ENCODE measurements around the gene LHPP.

GRCh38 chr10:124622158-124622557 is 160.5 kb downstream of the LHPP start:
- TF ChIP-seq, protein P1, sequence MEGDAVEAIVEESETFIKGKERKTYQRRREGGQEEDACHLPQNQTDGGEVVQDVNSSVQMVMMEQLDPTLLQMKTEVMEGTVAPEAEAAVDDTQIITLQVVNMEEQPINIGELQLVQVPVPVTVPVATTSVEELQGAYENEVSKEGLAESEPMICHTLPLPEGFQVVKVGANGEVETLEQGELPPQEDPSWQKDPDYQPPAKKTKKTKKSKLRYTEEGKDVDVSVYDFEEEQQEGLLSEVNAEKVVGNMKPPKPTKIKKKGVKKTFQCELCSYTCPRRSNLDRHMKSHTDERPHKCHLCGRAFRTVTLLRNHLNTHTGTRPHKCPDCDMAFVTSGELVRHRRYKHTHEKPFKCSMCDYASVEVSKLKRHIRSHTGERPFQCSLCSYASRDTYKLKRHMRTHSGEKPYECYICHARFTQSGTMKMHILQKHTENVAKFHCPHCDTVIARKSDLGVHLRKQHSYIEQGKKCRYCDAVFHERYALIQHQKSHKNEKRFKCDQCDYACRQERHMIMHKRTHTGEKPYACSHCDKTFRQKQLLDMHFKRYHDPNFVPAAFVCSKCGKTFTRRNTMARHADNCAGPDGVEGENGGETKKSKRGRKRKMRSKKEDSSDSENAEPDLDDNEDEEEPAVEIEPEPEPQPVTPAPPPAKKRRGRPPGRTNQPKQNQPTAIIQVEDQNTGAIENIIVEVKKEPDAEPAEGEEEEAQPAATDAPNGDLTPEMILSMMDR (IDR thresholded peaks at IDR 0.05), result no peak
- TF ChIP-seq, protein P2, sequence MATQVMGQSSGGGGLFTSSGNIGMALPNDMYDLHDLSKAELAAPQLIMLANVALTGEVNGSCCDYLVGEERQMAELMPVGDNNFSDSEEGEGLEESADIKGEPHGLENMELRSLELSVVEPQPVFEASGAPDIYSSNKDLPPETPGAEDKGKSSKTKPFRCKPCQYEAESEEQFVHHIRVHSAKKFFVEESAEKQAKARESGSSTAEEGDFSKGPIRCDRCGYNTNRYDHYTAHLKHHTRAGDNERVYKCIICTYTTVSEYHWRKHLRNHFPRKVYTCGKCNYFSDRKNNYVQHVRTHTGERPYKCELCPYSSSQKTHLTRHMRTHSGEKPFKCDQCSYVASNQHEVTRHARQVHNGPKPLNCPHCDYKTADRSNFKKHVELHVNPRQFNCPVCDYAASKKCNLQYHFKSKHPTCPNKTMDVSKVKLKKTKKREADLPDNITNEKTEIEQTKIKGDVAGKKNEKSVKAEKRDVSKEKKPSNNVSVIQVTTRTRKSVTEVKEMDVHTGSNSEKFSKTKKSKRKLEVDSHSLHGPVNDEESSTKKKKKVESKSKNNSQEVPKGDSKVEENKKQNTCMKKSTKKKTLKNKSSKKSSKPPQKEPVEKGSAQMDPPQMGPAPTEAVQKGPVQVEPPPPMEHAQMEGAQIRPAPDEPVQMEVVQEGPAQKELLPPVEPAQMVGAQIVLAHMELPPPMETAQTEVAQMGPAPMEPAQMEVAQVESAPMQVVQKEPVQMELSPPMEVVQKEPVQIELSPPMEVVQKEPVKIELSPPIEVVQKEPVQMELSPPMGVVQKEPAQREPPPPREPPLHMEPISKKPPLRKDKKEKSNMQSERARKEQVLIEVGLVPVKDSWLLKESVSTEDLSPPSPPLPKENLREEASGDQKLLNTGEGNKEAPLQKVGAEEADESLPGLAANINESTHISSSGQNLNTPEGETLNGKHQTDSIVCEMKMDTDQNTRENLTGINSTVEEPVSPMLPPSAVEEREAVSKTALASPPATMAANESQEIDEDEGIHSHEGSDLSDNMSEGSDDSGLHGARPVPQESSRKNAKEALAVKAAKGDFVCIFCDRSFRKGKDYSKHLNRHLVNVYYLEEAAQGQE (IDR thresholded peaks at IDR 0.05), result no peak
- TF ChIP-seq, protein P3, sequence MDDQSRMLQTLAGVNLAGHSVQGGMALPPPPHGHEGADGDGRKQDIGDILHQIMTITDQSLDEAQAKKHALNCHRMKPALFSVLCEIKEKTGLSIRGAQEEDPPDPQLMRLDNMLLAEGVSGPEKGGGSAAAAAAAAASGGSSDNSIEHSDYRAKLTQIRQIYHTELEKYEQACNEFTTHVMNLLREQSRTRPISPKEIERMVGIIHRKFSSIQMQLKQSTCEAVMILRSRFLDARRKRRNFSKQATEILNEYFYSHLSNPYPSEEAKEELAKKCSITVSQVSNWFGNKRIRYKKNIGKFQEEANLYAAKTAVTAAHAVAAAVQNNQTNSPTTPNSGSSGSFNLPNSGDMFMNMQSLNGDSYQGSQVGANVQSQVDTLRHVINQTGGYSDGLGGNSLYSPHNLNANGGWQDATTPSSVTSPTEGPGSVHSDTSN (IDR thresholded peaks at IDR 0.05), result no peak
- TF ChIP-seq EP300 (IDR thresholded peaks at IDR 0.05) (no peak), SMC3 (IDR thresholded peaks at IDR 0.05) (no peak), POLR2A (IDR thresholded peaks at IDR 0.05; ENCODE audit: low read length) (no peak), RCOR1 (IDR thresholded peaks at IDR 0.05; ENCODE audit: low read depth, low read length) (no peak), NPAS2 (CRISPR knock-in tag; IDR thresholded peaks at IDR 0.05; ENCODE audit: borderline replicate concordance) (no peak), NR3C1 (IDR thresholded peaks at IDR 0.05) (no peak)
- TF ChIP-seq, protein P4, sequence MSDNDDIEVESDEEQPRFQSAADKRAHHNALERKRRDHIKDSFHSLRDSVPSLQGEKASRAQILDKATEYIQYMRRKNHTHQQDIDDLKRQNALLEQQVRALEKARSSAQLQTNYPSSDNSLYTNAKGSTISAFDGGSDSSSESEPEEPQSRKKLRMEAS (IDR thresholded peaks at IDR 0.05), result no peak
